Adrenal gland (tissue), 5 donors: Measurements from ENCODE around the gene LONRF2.

ENCODE experiments used
- POLR2A ChIP-seq, 2 donors: fragments of 450-650 bp; IDR thresholded peaks; one replicate each; pipeline ENCODE4 v1.6.1; 2017; ENCODE audit warnings: antibody characterized with exemption in 2 of 2, mild to moderate bottlenecking in 2 of 2, moderate library complexity in 1 of 2
- TF ChIP-seq, protein P1 (sequence below), 6 experiments: fragments of 450-650 bp in 4 of 6; fragments of 200-600 bp in 2 of 6; sonication (generic) in 1 of 6; IDR thresholded peaks; 1 replicate in 5 of 6; 2 replicates in 1 of 6; pipeline versions ENCODE4 v1.5.1 to v1.8.0; 2016 to 2021; ENCODE audit warnings: antibody characterized with exemption in 6 of 6, mild to moderate bottlenecking in 2 of 6, moderate library complexity in 1 of 6
- donor health status: DM: no; HTN: no; CAD: no.

GRCh38 chr2:100242476-100242875, 79.8 kb downstream of the LONRF2 start:
- TF ChIP-seq, protein P1, sequence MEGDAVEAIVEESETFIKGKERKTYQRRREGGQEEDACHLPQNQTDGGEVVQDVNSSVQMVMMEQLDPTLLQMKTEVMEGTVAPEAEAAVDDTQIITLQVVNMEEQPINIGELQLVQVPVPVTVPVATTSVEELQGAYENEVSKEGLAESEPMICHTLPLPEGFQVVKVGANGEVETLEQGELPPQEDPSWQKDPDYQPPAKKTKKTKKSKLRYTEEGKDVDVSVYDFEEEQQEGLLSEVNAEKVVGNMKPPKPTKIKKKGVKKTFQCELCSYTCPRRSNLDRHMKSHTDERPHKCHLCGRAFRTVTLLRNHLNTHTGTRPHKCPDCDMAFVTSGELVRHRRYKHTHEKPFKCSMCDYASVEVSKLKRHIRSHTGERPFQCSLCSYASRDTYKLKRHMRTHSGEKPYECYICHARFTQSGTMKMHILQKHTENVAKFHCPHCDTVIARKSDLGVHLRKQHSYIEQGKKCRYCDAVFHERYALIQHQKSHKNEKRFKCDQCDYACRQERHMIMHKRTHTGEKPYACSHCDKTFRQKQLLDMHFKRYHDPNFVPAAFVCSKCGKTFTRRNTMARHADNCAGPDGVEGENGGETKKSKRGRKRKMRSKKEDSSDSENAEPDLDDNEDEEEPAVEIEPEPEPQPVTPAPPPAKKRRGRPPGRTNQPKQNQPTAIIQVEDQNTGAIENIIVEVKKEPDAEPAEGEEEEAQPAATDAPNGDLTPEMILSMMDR (IDR thresholded peaks at IDR 0.05): no peak
- TF ChIP-seq POLR2A (IDR thresholded peaks at IDR 0.05): no peak
